Heart left ventricle (tissue), 13 donors: ENCODE measurements around the gene ARHGAP5.

ENCODE experiments used
- POLR2A ChIP-seq, 2 donors: fragments of 450-650 bp; IDR thresholded peaks; one replicate each; pipeline ENCODE4 v1.6.1; 2017; ENCODE audit warnings: antibody characterized with exemption in 2 of 2, mild to moderate bottlenecking in 2 of 2, moderate library complexity in 2 of 2
- TF ChIP-seq, protein P1 (sequence below), 12 donors: fragments of 200-600 bp; sonication (generic) in 4 of 12; IDR thresholded peaks; one replicate each; pipeline versions ENCODE4 v1.5.0 to v1.8.0; 2018 to 2022; ENCODE audit warnings: antibody characterized with exemption in 12 of 12, mild to moderate bottlenecking in 5 of 12
- donor health status: ischemic (EF 13 %, LVEDD 7.1; RV severe dilation, severe dysfunction).
- donor health status: DM: no; HTN: yes; CAD: no.
- donor health status: DM: no; HTN: no; CAD: no.
- donor health status: ischemic (EF 25% LVEDD 6.9; RV normal size, moderate dysfunction).
- donor health status: ischemic (EF 25% LVEDD 5.7; RV mildly dilated, moderate dysfunction).
- donor health status: ischemic (EF 35%, LVEDD 5.7; RV mildly dilated, moderate dysfunction).
- donor health status: nonischemic (EF 11% LVEDD 7.7; RV severe dilation, severe dysfunction).
- donor health status: DM: yes; HTN: yes; CAD: no.
- donor health status: PGD.
- donor health status: ischemic (EF 29% LVEDD 5.4; RV normal size, mild dysfunction).
- donor health status: nonischemic (EF 23%, LVEDD 6.1; RV moderate dilation, normal function).

DNA sequence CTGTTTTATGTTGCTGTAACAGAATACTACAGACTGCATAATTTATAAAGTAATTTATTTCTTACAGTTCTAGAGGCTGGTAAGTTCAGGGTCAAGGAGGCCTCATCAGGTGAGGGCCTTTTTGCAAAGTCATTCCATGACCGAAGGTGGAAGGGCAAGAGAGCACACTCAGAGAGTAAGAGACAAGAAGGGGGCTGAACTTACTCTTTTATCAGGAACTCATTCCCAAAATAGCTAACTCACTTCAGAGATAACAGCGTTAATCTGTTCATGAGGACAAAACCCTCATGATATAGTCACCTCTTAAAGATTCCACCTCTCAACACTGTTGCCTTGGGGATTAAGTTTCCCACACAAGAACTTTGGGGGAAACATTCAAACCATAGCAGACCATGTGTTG is 73.3 kb downstream of the ARHGAP5 start:
- TF ChIP-seq, protein P1, sequence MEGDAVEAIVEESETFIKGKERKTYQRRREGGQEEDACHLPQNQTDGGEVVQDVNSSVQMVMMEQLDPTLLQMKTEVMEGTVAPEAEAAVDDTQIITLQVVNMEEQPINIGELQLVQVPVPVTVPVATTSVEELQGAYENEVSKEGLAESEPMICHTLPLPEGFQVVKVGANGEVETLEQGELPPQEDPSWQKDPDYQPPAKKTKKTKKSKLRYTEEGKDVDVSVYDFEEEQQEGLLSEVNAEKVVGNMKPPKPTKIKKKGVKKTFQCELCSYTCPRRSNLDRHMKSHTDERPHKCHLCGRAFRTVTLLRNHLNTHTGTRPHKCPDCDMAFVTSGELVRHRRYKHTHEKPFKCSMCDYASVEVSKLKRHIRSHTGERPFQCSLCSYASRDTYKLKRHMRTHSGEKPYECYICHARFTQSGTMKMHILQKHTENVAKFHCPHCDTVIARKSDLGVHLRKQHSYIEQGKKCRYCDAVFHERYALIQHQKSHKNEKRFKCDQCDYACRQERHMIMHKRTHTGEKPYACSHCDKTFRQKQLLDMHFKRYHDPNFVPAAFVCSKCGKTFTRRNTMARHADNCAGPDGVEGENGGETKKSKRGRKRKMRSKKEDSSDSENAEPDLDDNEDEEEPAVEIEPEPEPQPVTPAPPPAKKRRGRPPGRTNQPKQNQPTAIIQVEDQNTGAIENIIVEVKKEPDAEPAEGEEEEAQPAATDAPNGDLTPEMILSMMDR (IDR thresholded peaks at IDR 0.05) = no peak
- TF ChIP-seq POLR2A (IDR thresholded peaks at IDR 0.05) = no peak
